GM10266 (cell line): ENCODE data around the gene MRPL21.

Experiments
- DNase-seq: peaks from one replicate; pipeline ENCODE4 v3.0.0; 2012; ENCODE audit errors: extremely low spot score
- CTCF ChIP-seq: IDR thresholded peaks from 2 replicates; pipeline ENCODE4 v1.5.1; 2012; ENCODE audit warnings: mild to moderate bottlenecking, low read depth; ENCODE audit not compliant: control insufficient read depth, insufficient read depth; ENCODE audit errors: missing control alignments

Gene MRPL21

GRCh38 chr11:68855205-68855981, 48.2 kb downstream of the MRPL21 start:
- DNase-seq: peak; percentile 87
- peak; percentile 48 for TF ChIP-seq CTCF

GRCh38 chr11:68854273-68854958, 49.2 kb downstream of the MRPL21 start:
- DNase-seq: no peak
- no peak for TF ChIP-seq CTCF

- DNase-seq: no peak
- no peak for TF ChIP-seq CTCF
These were observed 51.0 kb downstream of the MRPL21 start for GRCh38 chr11:68852628-68853027.

GRCh38 chr11:68848429-68848828, 55.2 kb downstream of the MRPL21 start:
- DNase-seq: no peak
- TF ChIP-seq CTCF: no peak

GRCh38 chr11:68847395-68847794, 56.2 kb downstream of the MRPL21 start:
- no peak for DNase-seq
- no peak for TF ChIP-seq CTCF

- no peak for TF ChIP-seq CTCF
- no peak for DNase-seq
These were observed 58.2 kb downstream of the MRPL21 start for GRCh38 chr11:68845351-68846002.
